ENCODE results near the gene MARVELD1. TPM values are rescaled to one million over a fixed set of nuclear protein-coding genes. Genes with fewer than 3 reads are reported as not detected.

Gene MARVELD1
- total RNA-seq (3.7 TPM), polyA plus RNA-seq (14.2 TPM)
- long read RNA-seq, donor 1, result 0 reads
- long read RNA-seq, donor 2, result 0 reads
- long read RNA-seq, donor 3, transcript MARVELD1-201 (2 exons, 3,221 nt), result major isoform, 5 of 5 reads
- long read RNA-seq, donor 3, partial matches to known transcripts, result 0 of 5 reads
- long read RNA-seq, donor 3, other reads (novel, unspliced or antisense), result 0 of 5 reads
- long read RNA-seq, donor 4, transcript MARVELD1-201 (2 exons, 3,221 nt), result major isoform, 5 of 5 reads
- long read RNA-seq, donor 4, partial matches to known transcripts, result 0 of 5 reads
- long read RNA-seq, donor 4, other reads (novel, unspliced or antisense), result 0 of 5 reads
- long read RNA-seq, donor 5, transcript MARVELD1-201 (2 exons, 3,221 nt), result major isoform, 7 of 14 reads
- long read RNA-seq, donor 5, partial matches to known transcripts, result 7 of 14 reads
- long read RNA-seq, donor 5, other reads (novel, unspliced or antisense), result 0 of 14 reads
- long read RNA-seq, donor 6, transcript MARVELD1-201 (2 exons, 3,221 nt), result major isoform, 12 of 12 reads
- long read RNA-seq, donor 6, partial matches to known transcripts, result 0 of 12 reads
- long read RNA-seq, donor 6, other reads (novel, unspliced or antisense), result 0 of 12 reads
- long read RNA-seq, donor 7, partial matches to known transcripts, result 0 of 2 reads
- long read RNA-seq, donor 7, other reads (novel, unspliced or antisense), result 0 of 2 reads
- long read RNA-seq, donor 8, transcript MARVELD1-201 (2 exons, 3,221 nt), result major isoform, 5 of 5 reads
- long read RNA-seq, donor 8, partial matches to known transcripts, result 0 of 5 reads
- long read RNA-seq, donor 8, other reads (novel, unspliced or antisense), result 0 of 5 reads
- long read RNA-seq, donor 9, partial matches to known transcripts, result 0 of 2 reads
- long read RNA-seq, donor 9, other reads (novel, unspliced or antisense), result 0 of 2 reads
- long read RNA-seq, donor 10, partial matches to known transcripts, result 0 of 2 reads
- long read RNA-seq, donor 10, other reads (novel, unspliced or antisense), result 0 of 2 reads

DNA sequence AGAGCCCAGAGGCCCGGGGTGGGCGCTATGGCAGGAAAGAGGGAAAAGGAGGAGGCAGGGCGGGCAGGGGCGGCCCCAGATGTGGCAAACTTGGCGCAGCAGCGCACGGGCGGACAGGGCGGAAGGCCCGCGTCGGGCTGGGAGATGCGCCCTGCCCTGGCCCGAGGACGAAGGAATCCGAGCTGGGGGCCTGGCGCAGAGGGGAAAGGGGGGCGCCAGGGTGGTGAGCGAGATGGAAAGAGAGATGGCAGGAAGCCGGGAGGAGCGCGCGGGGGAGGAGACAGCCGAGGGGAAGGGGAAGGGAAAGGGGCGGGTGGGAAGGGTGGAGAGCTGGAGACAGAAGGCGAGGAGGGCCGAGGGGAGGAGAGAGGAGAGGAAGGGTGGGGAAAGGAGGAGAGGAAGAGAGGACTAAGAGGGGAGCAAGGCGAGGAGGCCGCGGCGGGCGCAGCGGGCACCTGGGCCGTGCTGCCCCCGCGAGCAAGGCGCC lies at the start of gene MARVELD1:
Gene MARVELD1 (plus strand): TSS at position 392 of the 487 bp plus-strand sequence. CDS start 147 bp downstream, outside the sequence.
- no peaks in the 10 kb centered on the region for H3K9me3 ChIP-seq (ENCODE audit: control insufficient read depth in 2 of 2, insufficient read depth in 1 of 2, low read length in 1 of 2)
- peak within 1 kb of the TSS; percentile 39 to 59 for H3K4me3 ChIP-seq (ENCODE audit: low read length in 2 of 2)
- H3K27ac ChIP-seq (ENCODE audit: low read depth in 1 of 2, low read length in 1 of 2), result peak within 1 kb of the TSS; percentile 32 to 82
- WGBS, result 8% methylated on average over 37 of the region's 37 CpGs
- no peak for DNase-seq (ENCODE audit: low read depth in 6 of 9, low spot score in 9 of 9)
- peaks cover 27 to 78% of the 10 kb centered on the region in 2 donors for H3K27me3 ChIP-seq (ENCODE audit: control insufficient read depth in 2 of 2, insufficient read depth in 1 of 2, low read length in 1 of 2)
- H3K36me3 ChIP-seq (ENCODE audit: control insufficient read depth in 2 of 2, insufficient read depth in 2 of 2, low read length in 1 of 2), result no peaks in the 10 kb centered on the region
- peaks cover 5 to 9% of the 10 kb centered on the region in 2 donors for H3K4me1 ChIP-seq (ENCODE audit: control insufficient read depth in 2 of 2, insufficient read depth in 2 of 2, low read length in 2 of 2)

DNA sequence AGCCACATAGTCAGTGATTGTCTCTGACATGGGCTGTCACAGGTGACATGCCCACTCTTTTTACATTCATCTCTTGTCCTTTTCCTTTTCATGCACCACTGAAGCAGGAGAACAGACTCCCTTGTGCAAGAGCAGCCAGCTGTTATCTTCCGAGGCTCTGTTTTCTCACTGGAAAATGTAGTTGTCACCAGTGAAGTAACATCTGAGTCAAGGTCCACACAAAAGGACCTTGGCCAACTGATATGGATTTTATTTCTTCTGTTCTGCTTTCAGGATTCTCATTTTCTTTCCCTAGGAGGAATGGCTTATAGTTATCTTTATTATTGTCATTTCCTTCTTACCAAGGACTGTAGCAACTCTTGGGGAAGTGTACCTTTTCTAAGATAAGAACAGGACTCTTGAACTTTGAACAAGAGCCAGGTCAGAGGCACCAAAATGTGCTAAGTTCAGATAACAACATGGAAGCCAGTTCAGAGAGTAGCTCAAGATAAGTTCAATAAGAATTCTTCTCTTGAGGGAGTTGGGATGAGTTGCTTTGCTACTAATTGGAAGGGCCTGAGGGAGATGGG lies 49.2 kb upstream of the MARVELD1 start:
- H3K27me3 ChIP-seq (ENCODE audit: control insufficient read depth in 2 of 2, insufficient read depth in 1 of 2, low read length in 1 of 2), result no peaks in the 10 kb centered on the region
- H3K36me3 ChIP-seq (ENCODE audit: control insufficient read depth in 2 of 2, insufficient read depth in 2 of 2, low read length in 1 of 2), result peaks cover 29 to 37% of the 10 kb centered on the region in 2 donors
- 93% methylated on average over 1 of the region's 1 CpG for WGBS
- no peaks in the 10 kb centered on the region for H3K4me1 ChIP-seq (ENCODE audit: control insufficient read depth in 2 of 2, insufficient read depth in 2 of 2, low read length in 2 of 2)
- no peak overlapping the region for H3K27ac ChIP-seq (ENCODE audit: low read depth in 1 of 2, low read length in 1 of 2)
- DNase-seq (ENCODE audit: low read depth in 6 of 9, low spot score in 9 of 9), result no peak
- H3K4me3 ChIP-seq (ENCODE audit: low read length in 2 of 2), result no peak overlapping the region
- H3K9me3 ChIP-seq (ENCODE audit: control insufficient read depth in 2 of 2, insufficient read depth in 1 of 2, low read length in 1 of 2), result no peaks in the 10 kb centered on the region

DNA sequence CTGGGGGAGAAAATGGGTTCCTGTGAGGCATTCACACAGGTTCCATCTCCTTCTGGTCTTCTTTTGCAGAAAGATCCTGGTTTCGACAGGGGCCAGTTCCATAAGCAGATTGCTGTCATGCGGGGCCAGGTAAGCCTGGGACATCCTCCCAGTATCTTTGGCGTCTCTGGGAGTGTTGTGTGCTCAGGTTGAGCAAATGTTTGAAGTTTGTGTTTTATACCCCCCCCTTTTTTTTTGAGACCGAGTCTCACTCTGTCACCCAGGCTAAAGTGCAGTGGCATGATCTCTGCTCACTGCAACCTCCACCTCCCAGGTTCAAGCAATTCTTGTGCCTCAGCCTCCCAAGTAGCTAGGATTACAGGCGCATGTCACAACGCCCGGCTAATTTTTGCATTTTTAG lies 46.5 kb upstream of the MARVELD1 start:
- Histone ChIP-seq H3K27me3 (ENCODE audit: control insufficient read depth in 2 of 2, insufficient read depth in 1 of 2, low read length in 1 of 2) (no peaks in the 10 kb centered on the region), H3K36me3 (ENCODE audit: control insufficient read depth in 2 of 2, insufficient read depth in 2 of 2, low read length in 1 of 2) (peaks cover 29 to 41% of the 10 kb centered on the region in 2 donors), H3K4me1 (ENCODE audit: control insufficient read depth in 2 of 2, insufficient read depth in 2 of 2, low read length in 2 of 2) (no peaks in the 10 kb centered on the region), H3K4me3 (ENCODE audit: low read length in 2 of 2) (no peak overlapping the region), H3K9me3 (ENCODE audit: control insufficient read depth in 2 of 2, insufficient read depth in 1 of 2, low read length in 1 of 2) (no peaks in the 10 kb centered on the region), H3K27ac (ENCODE audit: low read depth in 1 of 2, low read length in 1 of 2) (no peak overlapping the region)
- WGBS, result 97% methylated on average over 7 of the region's 7 CpGs
- no peak for DNase-seq (ENCODE audit: low read depth in 6 of 9, low spot score in 9 of 9)

DNA sequence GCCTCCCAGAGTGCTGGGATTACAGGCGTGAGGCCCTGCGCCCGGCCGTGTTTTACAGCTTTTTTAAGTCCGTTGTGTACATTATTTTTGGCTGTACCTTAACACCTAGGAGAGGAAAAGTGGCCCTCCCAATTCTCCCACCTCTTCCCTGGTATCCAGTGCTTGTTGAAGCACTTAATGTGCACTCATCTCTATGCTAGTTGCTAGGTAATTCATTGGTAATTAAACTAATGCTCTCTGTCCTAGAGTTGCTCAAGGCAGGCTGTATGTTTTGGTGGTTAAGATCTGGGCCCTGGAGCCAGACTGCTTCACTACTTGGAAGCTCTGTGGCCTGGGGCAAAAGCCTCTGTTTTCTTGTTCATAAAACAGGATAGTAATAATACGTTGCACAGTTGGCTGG lies 46.1 kb upstream of the MARVELD1 start:
- no peaks in the 10 kb centered on the region for H3K9me3 ChIP-seq (ENCODE audit: control insufficient read depth in 2 of 2, insufficient read depth in 1 of 2, low read length in 1 of 2)
- no peak for DNase-seq (ENCODE audit: low read depth in 6 of 9, low spot score in 9 of 9)
- 97% methylated on average over 6 of the region's 6 CpGs for WGBS
- H3K27ac ChIP-seq (ENCODE audit: low read depth in 1 of 2, low read length in 1 of 2), result no peak overlapping the region
- peaks cover 29 to 41% of the 10 kb centered on the region in 2 donors for H3K36me3 ChIP-seq (ENCODE audit: control insufficient read depth in 2 of 2, insufficient read depth in 2 of 2, low read length in 1 of 2)
- no peaks in the 10 kb centered on the region for H3K4me1 ChIP-seq (ENCODE audit: control insufficient read depth in 2 of 2, insufficient read depth in 2 of 2, low read length in 2 of 2)
- no peaks in the 10 kb centered on the region for H3K27me3 ChIP-seq (ENCODE audit: control insufficient read depth in 2 of 2, insufficient read depth in 1 of 2, low read length in 1 of 2)
- H3K4me3 ChIP-seq (ENCODE audit: low read length in 2 of 2), result no peak overlapping the region

DNA sequence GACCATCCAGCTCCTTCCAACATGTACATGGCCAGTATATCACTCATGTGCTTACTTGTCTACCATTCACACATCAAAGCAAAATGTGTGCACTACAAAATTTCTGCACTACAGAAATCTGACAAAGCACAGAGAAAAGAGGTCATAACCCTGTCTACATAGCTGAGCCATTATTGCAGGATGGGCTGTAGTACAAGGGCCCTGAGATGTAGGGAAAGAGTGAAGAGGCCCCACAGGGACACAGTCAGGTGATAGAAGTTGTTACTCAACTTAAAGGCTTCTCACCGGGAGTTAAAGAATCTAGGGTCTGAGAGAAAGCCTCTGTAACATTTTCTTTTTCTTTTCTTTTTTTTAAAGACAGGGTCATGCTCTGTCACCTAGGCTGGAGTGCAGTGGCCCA lies 44.0 kb upstream of the MARVELD1 start:
- DNase-seq (ENCODE audit: low read depth in 6 of 9, low spot score in 9 of 9), result no peak
- WGBS, result 96% methylated on average over 1 of the region's 1 CpG
- H3K4me3 ChIP-seq (ENCODE audit: low read length in 2 of 2), result no peak overlapping the region
- H3K27ac ChIP-seq (ENCODE audit: low read depth in 1 of 2, low read length in 1 of 2), result no peak overlapping the region
- H3K27me3 ChIP-seq (ENCODE audit: control insufficient read depth in 2 of 2, insufficient read depth in 1 of 2, low read length in 1 of 2), result no peaks in the 10 kb centered on the region
- H3K4me1 ChIP-seq (ENCODE audit: control insufficient read depth in 2 of 2, insufficient read depth in 2 of 2, low read length in 2 of 2), result no peaks in the 10 kb centered on the region
- no peaks in the 10 kb centered on the region for H3K9me3 ChIP-seq (ENCODE audit: control insufficient read depth in 2 of 2, insufficient read depth in 1 of 2, low read length in 1 of 2)
- peaks cover 34 to 41% of the 10 kb centered on the region in 2 donors for H3K36me3 ChIP-seq (ENCODE audit: control insufficient read depth in 2 of 2, insufficient read depth in 2 of 2, low read length in 1 of 2)

DNA sequence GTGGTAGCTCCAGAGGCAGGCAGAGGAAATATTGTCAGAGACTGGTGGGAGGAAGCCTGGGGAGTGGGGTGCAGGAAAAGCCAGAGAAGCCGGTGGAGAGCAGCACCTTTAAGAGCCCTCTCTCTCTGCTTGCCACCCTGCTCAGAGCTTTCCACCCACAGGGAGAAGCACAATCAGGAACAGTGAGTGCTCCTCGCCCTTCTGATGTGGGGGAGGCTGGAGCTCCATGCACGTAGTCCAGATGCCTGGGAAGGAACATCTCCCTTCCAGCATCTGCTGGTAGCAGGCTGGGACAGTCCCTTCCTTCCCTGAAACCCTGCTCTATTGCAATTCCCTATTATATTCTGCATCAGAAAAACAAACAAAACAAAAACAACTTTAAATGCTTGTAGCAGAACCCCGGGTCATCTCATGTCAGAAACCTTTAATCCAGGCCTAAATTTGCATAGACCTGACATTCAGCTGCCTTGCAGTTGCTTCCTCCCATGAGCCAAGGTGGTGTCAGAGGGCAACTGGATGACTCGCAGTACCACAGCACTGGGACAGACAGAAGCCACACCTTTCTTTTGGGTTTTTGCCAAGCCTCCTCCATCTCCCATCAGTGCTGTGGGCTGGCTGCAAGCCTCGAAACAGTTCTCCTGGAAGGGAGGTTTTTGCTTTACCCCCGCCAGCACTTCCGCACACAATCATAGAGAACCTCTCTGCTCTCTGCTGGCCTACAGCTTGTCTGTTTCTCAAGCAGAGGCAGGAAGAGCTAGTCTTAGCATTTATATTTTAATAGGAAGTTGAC lies 39.6 kb upstream of the MARVELD1 start:
- H3K36me3 ChIP-seq (ENCODE audit: control insufficient read depth in 2 of 2, insufficient read depth in 2 of 2, low read length in 1 of 2), result peaks cover 23 to 25% of the 10 kb centered on the region in 2 donors
- H3K4me3 ChIP-seq (ENCODE audit: low read length in 2 of 2), result no peak overlapping the region
- H3K4me1 ChIP-seq (ENCODE audit: control insufficient read depth in 2 of 2, insufficient read depth in 2 of 2, low read length in 2 of 2), result no peaks in the 10 kb centered on the region
- 93% methylated on average over 8 of the region's 8 CpGs for WGBS
- no peaks in the 10 kb centered on the region for H3K27me3 ChIP-seq (ENCODE audit: control insufficient read depth in 2 of 2, insufficient read depth in 1 of 2, low read length in 1 of 2)
- no peaks in the 10 kb centered on the region for H3K9me3 ChIP-seq (ENCODE audit: control insufficient read depth in 2 of 2, insufficient read depth in 1 of 2, low read length in 1 of 2)
- no peak overlapping the region for H3K27ac ChIP-seq (ENCODE audit: low read depth in 1 of 2, low read length in 1 of 2)
- no peak for DNase-seq (ENCODE audit: low read depth in 6 of 9, low spot score in 9 of 9)

DNA sequence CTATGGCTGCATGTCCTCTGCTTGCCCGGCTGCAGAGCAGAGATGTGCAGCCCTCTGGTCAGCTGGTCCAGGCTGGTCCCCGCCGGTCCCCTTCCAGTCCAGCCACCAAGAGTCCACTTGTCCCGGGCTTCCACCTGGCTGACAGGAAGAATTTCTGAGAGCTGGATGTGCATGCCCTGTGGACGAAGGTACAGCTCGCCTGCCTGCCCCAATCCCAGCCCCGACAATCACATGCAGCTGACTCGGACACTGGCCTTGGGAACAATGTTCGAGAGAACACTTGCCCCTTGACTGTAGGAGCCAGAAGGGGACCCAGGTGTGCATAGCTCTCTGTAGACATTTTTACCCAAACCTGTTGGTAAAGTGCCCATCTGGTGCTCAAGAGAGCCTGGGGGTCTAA lies 38.3 kb upstream of the MARVELD1 start:
- H3K4me1 ChIP-seq (ENCODE audit: control insufficient read depth in 2 of 2, insufficient read depth in 2 of 2, low read length in 2 of 2), result no peaks in the 10 kb centered on the region
- H3K27me3 ChIP-seq (ENCODE audit: control insufficient read depth in 2 of 2, insufficient read depth in 1 of 2, low read length in 1 of 2), result no peaks in the 10 kb centered on the region
- DNase-seq (ENCODE audit: low read depth in 6 of 9, low spot score in 9 of 9), result no peak
- no peaks in the 10 kb centered on the region for H3K9me3 ChIP-seq (ENCODE audit: control insufficient read depth in 2 of 2, insufficient read depth in 1 of 2, low read length in 1 of 2)
- H3K4me3 ChIP-seq (ENCODE audit: low read length in 2 of 2), result no peak overlapping the region
- no peak overlapping the region for H3K27ac ChIP-seq (ENCODE audit: low read depth in 1 of 2, low read length in 1 of 2)
- 99% methylated on average over 9 of the region's 9 CpGs for WGBS
- H3K36me3 ChIP-seq (ENCODE audit: control insufficient read depth in 2 of 2, insufficient read depth in 2 of 2, low read length in 1 of 2), result peaks cover 20 to 23% of the 10 kb centered on the region in 2 donors

DNA sequence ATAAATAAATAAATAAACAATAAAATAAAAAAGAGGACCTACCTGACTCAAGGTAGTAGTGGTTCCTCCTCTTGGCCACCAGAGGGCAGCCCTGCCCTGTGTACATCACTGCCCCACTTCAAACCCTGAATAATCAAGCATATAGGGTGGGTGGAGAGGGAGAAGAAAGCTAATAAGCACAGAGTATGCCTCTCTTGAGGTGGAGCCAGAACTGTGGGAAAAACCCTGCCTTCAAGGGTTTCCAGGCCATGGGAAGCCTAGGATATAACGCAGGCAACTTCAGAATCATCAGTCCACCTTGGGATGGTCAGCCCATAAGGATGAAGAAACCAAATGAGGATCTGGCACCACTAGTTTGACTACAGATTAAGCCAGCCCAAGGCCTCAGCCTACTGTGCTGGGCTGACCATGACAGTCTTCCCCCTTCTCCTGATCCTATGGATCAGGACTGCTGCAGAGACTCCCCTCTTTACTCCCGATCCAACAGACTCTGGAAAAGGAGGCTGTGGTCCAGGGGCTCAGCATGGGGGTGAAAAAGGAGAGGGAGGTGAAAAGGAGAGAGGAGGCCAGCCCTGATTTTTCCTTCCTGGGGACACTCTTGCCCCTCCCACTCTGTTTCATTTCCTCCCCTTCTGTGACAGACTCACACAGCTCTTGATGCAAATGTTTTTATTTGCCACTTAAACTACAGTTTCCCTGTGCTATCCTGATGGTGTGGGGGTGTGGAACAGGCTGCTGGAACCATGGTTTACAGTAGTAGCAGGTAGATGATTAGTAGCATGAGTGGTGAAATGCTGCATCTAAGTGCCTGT lies 36.6 kb upstream of the MARVELD1 start:
- no peaks in the 10 kb centered on the region for H3K4me1 ChIP-seq (ENCODE audit: control insufficient read depth in 2 of 2, insufficient read depth in 2 of 2, low read length in 2 of 2)
- H3K36me3 ChIP-seq (ENCODE audit: control insufficient read depth in 2 of 2, insufficient read depth in 2 of 2, low read length in 1 of 2), result peaks cover 18 to 23% of the 10 kb centered on the region in 2 donors
- no peaks in the 10 kb centered on the region for H3K27me3 ChIP-seq (ENCODE audit: control insufficient read depth in 2 of 2, insufficient read depth in 1 of 2, low read length in 1 of 2)
- no peak overlapping the region for H3K4me3 ChIP-seq (ENCODE audit: low read length in 2 of 2)
- 100% methylated on average over 2 of the region's 2 CpGs for WGBS
- H3K27ac ChIP-seq (ENCODE audit: low read depth in 1 of 2, low read length in 1 of 2), result no peak overlapping the region
- peak in 7 of 9 donors; percentile 21 to 60 (median 48) for DNase-seq (ENCODE audit: low read depth in 6 of 9, low spot score in 9 of 9)
- no peaks in the 10 kb centered on the region for H3K9me3 ChIP-seq (ENCODE audit: control insufficient read depth in 2 of 2, insufficient read depth in 1 of 2, low read length in 1 of 2)

Data from thymus (tissue), 14 donors.